Spleen (tissue), 7 donors: ENCODE results near the gene NUP98.

Source experiments
- CTCF ChIP-seq, 11 experiments: fragments of 200-600 bp in 7 of 11; fragments of 450-650 bp in 4 of 11; sonication (generic) in 4 of 11; IDR thresholded peaks in 8 of 11; conservative IDR thresholded peaks in 3 of 11; 1 replicate in 7 of 11; 2 replicates in 4 of 11; pipeline versions ENCODE4 v1.4.0 to v1.8.0; 2016 to 2021; ENCODE audit warnings: antibody characterized with exemption in 11 of 11, inconsistent platforms in 4 of 11, mild to moderate bottlenecking in 1 of 11
- POLR2AphosphoS5 ChIP-seq, 3 donors: sonication (generic); formaldehyde crosslinking; IDR thresholded peaks; one replicate each; pipeline ENCODE4 v1.5.1; 2017; ENCODE audit warnings: antibody characterized with exemption in 3 of 3
- donor health status: DM: no; HTN: no; CAD: no; lungs with moderate emphysema.
- donor health status: DM: no; HTN: no; CAD: no.
- donor health status: DM: no; HTN: no; CAD: no.

GRCh38 chr11:3665336-3666022, 131.9 kb downstream of the NUP98 start:
- no peak for TF ChIP-seq CTCF (IDR thresholded peaks at IDR 0.05 in 8 of 11, conservative IDR thresholded peaks at IDR 0.05 in 3 of 11)
- no peak for TF ChIP-seq POLR2AphosphoS5 (IDR thresholded peaks at IDR 0.05)
